Fibroblast of skin of back (primary cell): Measurements from ENCODE around the gene OR8K5. TPM values are rescaled to one million over a fixed set of nuclear protein-coding genes. Genes with fewer than 3 reads are reported as not detected.
"Not testable (repeated sequence)": the region's sequence is repeated elsewhere in the genome, so short reads cannot be mapped to it uniquely, and the experiment has no call there.

Source experiments
- DNase-seq: peaks from one replicate; pipeline ENCODE4 v3.0.0-alpha.2; 2013
- polyA plus RNA-seq, 2 experiments: library from polyadenylated mRNA; unstranded; fragments of 120-200 nt; gene quantifications; one replicate each; pipeline ENCODE4 v1.2.1, GENCODE V29; 2013; ENCODE audit not compliant: insufficient read length in 2 of 2

Gene OR8K5, protein sequence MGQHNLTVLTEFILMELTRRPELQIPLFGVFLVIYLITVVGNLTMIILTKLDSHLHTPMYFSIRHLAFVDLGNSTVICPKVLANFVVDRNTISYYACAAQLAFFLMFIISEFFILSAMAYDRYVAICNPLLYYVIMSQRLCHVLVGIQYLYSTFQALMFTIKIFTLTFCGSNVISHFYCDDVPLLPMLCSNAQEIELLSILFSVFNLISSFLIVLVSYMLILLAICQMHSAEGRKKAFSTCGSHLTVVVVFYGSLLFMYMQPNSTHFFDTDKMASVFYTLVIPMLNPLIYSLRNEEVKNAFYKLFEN
- not detected for polyA plus RNA-seq (2013, experiment 1 of 2; ENCODE audit: insufficient read length)
- not detected for polyA plus RNA-seq (2013, experiment 2 of 2; ENCODE audit: insufficient read length)

- no peak for DNase-seq
These were observed at the start of gene OR8K5 for GRCh38 chr11:56160217-56160616. TSS of gene OR8K5 (minus strand) at chr11:56160317. CDS start at chr11:56160317, 0 bp downstream.

GRCh38 chr11:56207790-56208189, 47.7 kb upstream of the OR8K5 start:
- DNase-seq = no peak

DNA sequence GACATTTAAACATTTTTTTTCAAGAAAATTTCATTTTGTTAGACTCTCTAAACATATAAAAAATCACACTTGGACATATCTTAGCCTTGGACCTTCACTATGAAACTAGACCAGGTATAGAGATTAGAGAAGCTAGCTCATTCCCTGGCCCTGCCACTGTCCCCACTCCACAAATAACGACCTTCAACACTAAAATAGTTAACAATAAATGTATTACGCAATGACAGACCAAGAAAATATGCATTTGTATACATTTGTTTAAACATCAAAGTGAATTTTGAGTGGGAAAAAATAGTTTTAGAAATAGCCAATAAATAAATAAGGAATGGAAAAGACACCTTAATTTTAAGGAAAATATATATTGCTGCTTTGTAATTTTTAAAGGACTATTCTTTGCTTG, 37.2 kb upstream of the OR8K5 start:
- no peak for DNase-seq

GRCh38 chr11:56196705-56197104, 36.6 kb upstream of the OR8K5 start:
- no peak for DNase-seq

DNA sequence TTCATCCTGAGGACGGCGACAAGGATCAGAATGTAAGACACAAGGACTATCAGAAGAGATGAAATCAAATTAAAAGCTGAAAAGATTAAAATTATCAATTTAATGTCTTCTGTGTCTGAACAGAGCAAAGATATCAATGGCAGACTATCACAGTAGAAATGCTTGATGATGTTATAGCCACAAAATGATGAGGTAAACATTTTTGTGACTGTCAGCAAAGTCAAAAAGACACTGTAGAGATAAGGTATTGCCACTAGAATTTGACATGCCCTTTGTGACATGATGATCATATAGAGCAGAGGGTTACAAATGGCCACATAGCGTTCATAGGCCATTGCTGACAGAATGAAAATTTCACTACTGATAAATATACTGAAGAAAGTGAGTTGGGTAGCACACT, 28.5 kb upstream of the OR8K5 start:
- DNase-seq = no peak

GRCh38 chr11:56183459-56183858, 23.3 kb upstream of the OR8K5 start:
- no peak for DNase-seq

DNA sequence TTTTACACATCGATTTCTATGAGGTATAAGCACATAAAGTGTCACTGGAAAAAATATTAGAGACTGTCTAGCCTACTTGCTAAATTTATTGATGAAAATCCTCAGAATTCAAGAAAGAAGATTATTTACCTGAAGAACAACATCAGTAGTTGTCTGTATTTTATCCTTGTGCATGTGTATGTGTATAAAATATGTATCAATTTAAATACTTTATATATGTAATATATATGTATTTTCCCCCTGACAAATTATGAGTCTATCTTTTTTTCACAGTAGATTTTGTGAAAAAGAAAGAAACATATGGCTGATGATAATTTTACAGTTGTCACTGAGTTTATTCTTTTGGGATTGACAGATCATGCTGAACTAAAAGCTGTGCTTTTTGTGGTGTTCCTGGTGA, 16.2 kb upstream of the OR8K5 start, which contains the start of gene OR5J2:
Gene OR5J2, plus strand, starts transcription at position 301 of the 400 bp plus-strand sequence. Its CDS starts 0 bp downstream, at position 301.
- no peak for DNase-seq

DNA sequence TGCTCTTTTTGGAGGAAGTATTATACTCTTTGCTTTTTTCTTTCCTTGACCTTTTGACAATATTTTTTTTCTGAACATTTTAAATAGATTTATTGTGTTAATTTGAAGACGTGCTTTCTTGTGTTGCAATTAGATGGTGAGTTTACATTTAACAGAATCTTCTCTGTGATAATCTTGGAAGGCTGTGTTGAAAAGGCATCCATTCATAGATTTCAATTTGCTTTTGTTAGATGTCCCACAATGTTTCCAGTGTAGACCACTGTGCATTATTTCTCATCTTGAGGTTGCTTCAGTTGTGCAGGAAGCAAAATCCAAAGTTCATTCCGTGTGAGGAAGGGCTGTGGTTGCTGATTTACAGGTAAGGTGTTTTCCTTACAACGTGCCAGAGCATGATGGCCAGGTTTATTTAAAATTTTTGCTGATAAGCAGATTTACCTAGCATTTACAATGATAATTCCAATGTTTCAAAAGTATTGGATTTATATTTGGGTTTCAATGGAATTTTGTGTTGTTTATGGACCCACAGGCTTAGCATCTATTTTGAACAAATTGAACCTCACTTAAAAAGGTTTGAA, 12.2 kb upstream of the OR8K5 start:
- no peak for DNase-seq

DNA sequence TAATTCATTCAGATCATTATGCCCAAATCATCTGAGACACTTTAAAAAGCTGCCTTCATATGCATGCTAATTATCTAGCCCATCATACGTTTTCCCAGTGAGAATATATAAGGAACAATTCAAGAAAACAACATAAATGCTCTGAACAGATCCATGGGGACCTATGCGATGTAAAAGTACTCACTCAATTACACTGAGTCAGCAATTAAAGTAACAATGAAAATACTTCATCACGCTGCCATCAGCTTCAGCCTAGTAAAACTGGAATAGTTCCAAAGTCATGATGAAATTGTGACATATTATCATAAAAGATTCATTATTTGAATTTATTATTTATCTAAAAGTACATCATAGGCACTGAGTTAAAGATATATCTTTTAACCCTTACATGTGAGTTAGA, 3.7 kb upstream of the OR8K5 start:
- no peak for DNase-seq

DNA sequence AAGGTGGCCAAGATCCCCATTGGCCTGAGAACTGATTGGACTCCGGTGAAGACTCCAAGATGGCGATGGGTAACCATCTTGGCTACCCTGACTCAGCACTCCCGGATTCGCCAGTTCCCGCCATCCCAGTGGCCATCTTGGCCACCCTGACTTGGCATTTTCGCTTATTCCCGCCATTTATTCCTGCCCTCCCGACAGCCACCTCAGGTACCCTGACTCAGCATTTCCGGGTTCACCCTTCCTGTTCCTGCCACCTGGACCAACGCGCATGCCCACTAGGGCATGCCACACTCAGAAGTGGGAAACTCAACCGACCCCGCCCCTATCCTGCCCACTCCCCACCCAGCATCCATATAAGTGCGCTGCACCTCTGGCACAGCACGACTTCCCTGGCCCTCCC, 7.8 kb downstream of the OR8K5 start:
- DNase-seq = no peak

- no peak for DNase-seq
These were observed 8.7 kb downstream of the OR8K5 start for GRCh38 chr11:56151376-56151775.

- DNase-seq = not testable (repeated sequence)
These were observed 16.4 kb downstream of the OR8K5 start for GRCh38 chr11:56143681-56144080.

GRCh38 chr11:56140151-56140661, 19.9 kb downstream of the OR8K5 start, which contains the start of gene OR8J3:
TSS of gene OR8J3 (minus strand) at chr11:56140201. CDS start at chr11:56137718, 2,483 bp downstream.
- no peak for DNase-seq

GRCh38 chr11:56122073-56122472, 38.0 kb downstream of the OR8K5 start, which contains the start of gene OR8H3:
TSS of gene OR8H3 (plus strand) at chr11:56122373. CDS start at chr11:56122373, 0 bp downstream.
- DNase-seq = no peak
